K562 (cell line): Measurements from ENCODE around the gene UBE2M. TPM values are rescaled to one million over a fixed set of nuclear protein-coding genes. Genes with fewer than 3 reads are reported as not detected.

Experiments
- ATF2 ChIP-seq: sonication (generic); formaldehyde crosslinking; IDR thresholded peaks from 2 replicates; pipeline ENCODE4 v1.8.1; 2022; ENCODE audit warnings: missing genetic modification reagents
- BRF1 ChIP-seq: IDR thresholded peaks from 3 replicates; pipeline ENCODE4 v1.6.1; 2011; ENCODE audit warnings: borderline replicate concordance, mild to moderate bottlenecking; ENCODE audit not compliant: insufficient read length; ENCODE audit errors: extremely low read depth
- CEBPZ ChIP-seq: fragments of 150-350 bp; IDR thresholded peaks from 2 replicates; pipeline ENCODE4 v1.6.1; 2014; ENCODE audit warnings: low read depth, mild to moderate bottlenecking, low read length, borderline replicate concordance
- CHD1 ChIP-seq: fragments of 200-600 bp; sonication (generic); IDR thresholded peaks from one replicate; pipeline ENCODE4 v1.6.1; 2012; ENCODE audit warnings: mild to moderate bottlenecking, moderate library complexity, low read length, inconsistent platforms
- CTBP1 ChIP-seq: fragments of 450-650 bp; IDR thresholded peaks from 2 replicates; pipeline ENCODE4 v1.6.1; 2016; ENCODE audit warnings: borderline replicate concordance
- DACH1 ChIP-seq: fragments of 450-650 bp; IDR thresholded peaks from 2 replicates; pipeline ENCODE4 v1.6.1; 2018; ENCODE audit not compliant: partially characterized antibody
- GATAD2B ChIP-seq: fragments of 450-650 bp; IDR thresholded peaks from 2 replicates; pipeline ENCODE4 v1.6.1; 2017; ENCODE audit warnings: mild to moderate bottlenecking, borderline replicate concordance
- HDAC2 ChIP-seq: fragments of 450-650 bp; IDR thresholded peaks from 2 replicates; pipeline ENCODE4 v1.6.1; 2016; ENCODE audit warnings: mild to moderate bottlenecking
- PCBP2 ChIP-seq: fragments of 200-400 bp; formaldehyde crosslinking; IDR thresholded peaks from 2 replicates; pipeline ENCODE4 v1.6.1; 2018; ENCODE audit warnings: low read length, low read depth, mild to moderate bottlenecking, moderate library complexity; ENCODE audit not compliant: poor library complexity, severe bottlenecking
- PHF20 ChIP-seq: fragments of 450-650 bp; IDR thresholded peaks from 2 replicates; pipeline ENCODE4 v1.6.1; 2018; ENCODE audit not compliant: partially characterized antibody
- RCOR1 ChIP-seq, 2 experiments: IDR thresholded peaks; 2 replicates each; pipeline ENCODE4 v1.6.1; 2012; ENCODE audit warnings: low read depth in 2 of 2, low read length in 2 of 2, borderline replicate concordance in 1 of 2, improper control_type of control experiment in 1 of 2
- RNF2 ChIP-seq: sonication (generic); IDR thresholded peaks from 2 replicates; pipeline ENCODE4 v1.6.1; 2016
- TARDBP ChIP-seq: fragments of 450-650 bp; IDR thresholded peaks from 2 replicates; pipeline ENCODE4 v1.6.1; 2016
- TCF7L2 ChIP-seq: fragments of 150-350 bp; IDR thresholded peaks from 2 replicates; pipeline ENCODE4 v1.6.1; 2016; ENCODE audit warnings: low read depth, mild to moderate bottlenecking, low read length, moderate library complexity
- ZNF184 ChIP-seq: sonication (generic); formaldehyde crosslinking; IDR thresholded peaks from 2 replicates; pipeline ENCODE4 v1.5.0; 2020; ENCODE audit warnings: missing genetic modification reagents
- ZNF280B ChIP-seq: fragments of 250-450 bp; sonication (Bioruptor Pico); IDR thresholded peaks from 2 replicates; pipeline ENCODE4 v1.5.1; 2021; ENCODE audit warnings: mild to moderate bottlenecking
- ZNF311 ChIP-seq: fragments of 250-450 bp; sonication (Bioruptor Pico); IDR thresholded peaks from 2 replicates; pipeline ENCODE4 v1.4.0; 2020; ENCODE audit warnings: mild to moderate bottlenecking, moderate library complexity
- ZNF324 ChIP-seq: fragments of 250-450 bp; sonication (Bioruptor Pico); IDR thresholded peaks from 2 replicates; pipeline ENCODE4 v1.4.0; 2020; ENCODE audit warnings: mild to moderate bottlenecking
- ZNF561 ChIP-seq: fragments of 450-650 bp; formaldehyde crosslinking; conservative IDR thresholded peaks from 2 replicates; pipeline ENCODE4 v1.4.0; 2020; ENCODE audit warnings: mild to moderate bottlenecking, moderate library complexity
- ZSCAN29 ChIP-seq: fragments of 450-650 bp; IDR thresholded peaks from 2 replicates; pipeline ENCODE4 v1.6.1; 2017
- polyA plus RNA-seq, 8 experiments: library from polyadenylated mRNA; depleted of rRNA in 4 of 8; stranded (reverse) in 5 of 8; unstranded in 3 of 8; fragments of >200 nt; fragmentation: Nextera tagmentation in 2 of 8; fragmentation: Illumina TruSeq in 1 of 8; extraction: Ambion mirVana in 2 of 8; extraction: Trizol in 1 of 8; gene quantifications; 2 replicates each; pipeline versions ENCODE4 v1.2.1 to v1.2.3, GENCODE V29; 2011 to 2014; ENCODE audit warnings: inconsistent platforms in 1 of 8, missing spikeins in 1 of 8
- total RNA-seq, 7 experiments: library from RNA; depleted of rRNA in 6 of 7; stranded (reverse); fragments of >200 nt in 6 of 7; fragmentation: Illumina TruSeq in 2 of 7; extraction: Trizol in 2 of 7; gene quantifications; 2 replicates each; pipeline versions ENCODE4 v1.2.1 to v1.2.3, GENCODE V29; 2011 to 2021; ENCODE audit warnings: low replicate concordance in 1 of 7

UBE2M gene
- total and polyA plus RNA-seq, 9 of the 15 experiments (the other 6 are each of a cell fraction or from before 2014, with no cell fraction given) = 0.92 to 163 (median 85.7) TPM

- no peak for TF ChIP-seq CEBPZ
- TF ChIP-seq ZNF311 (CRISPR knock-in tag) = no peak
- TF ChIP-seq CTBP1 = peak; percentile 94
- TF ChIP-seq GATAD2B = peak; percentile 77
- TF ChIP-seq RCOR1 (IDR thresholded peaks at IDR 0.05; ENCODE audit: borderline replicate concordance in 1 of 2, low read depth in 2 of 2, low read length in 2 of 2) = peak in 1 of 2 experiments; percentile 63; a peak in 1 of 4 replicates
- TF ChIP-seq RNF2 = peak; percentile 90; the same call in 1 of the 2 replicates
- no peak for TF ChIP-seq PCBP2
- TF ChIP-seq ATF2 (CRISPR knock-in tag) = no peak
- peak; percentile 84 for TF ChIP-seq CHD1
- TF ChIP-seq DACH1 = no peak
- TF ChIP-seq ZNF184 (CRISPR knock-in tag) = no peak
- peak; percentile 89; the same call in 1 of the 2 replicates for TF ChIP-seq TARDBP
- peak; percentile 52; the same call in 1 of the 2 replicates for TF ChIP-seq ZSCAN29
- TF ChIP-seq ZNF280B (CRISPR knock-in tag) = no peak
- peak; percentile 86; the same call in 1 of the 2 replicates for TF ChIP-seq HDAC2
- no peak for TF ChIP-seq ZNF324 (CRISPR knock-in tag)
- TF ChIP-seq PHF20 = peak; percentile 97
- no peak for TF ChIP-seq TCF7L2
- TF ChIP-seq ZNF561 = no peak
- no peak for TF ChIP-seq BRF1
Measured at GRCh38 chr19:58519355-58520256, 38.8 kb downstream of the UBE2M start, which contains the start of gene ZBTB45 (continued).
